ENCODE results near the gene SLC46A1. TPM values are rescaled to one million over a fixed set of nuclear protein-coding genes. Genes with fewer than 3 reads are reported as not detected.

SLC46A1 gene
- total and polyA plus RNA-seq, 2 of the 8 experiments (the other 6 are each of a cell fraction or from before 2014, with no cell fraction given): 5.3 to 8.7 TPM

GRCh38 chr17:28394337-28395116, 11.5 kb downstream of the SLC46A1 start (continued):
- TF ChIP-seq MAX (IDR thresholded peaks at IDR 0.05): no peak
- no peak for TF ChIP-seq BRCA1 (IDR thresholded peaks at IDR 0.05; ENCODE audit: low read depth, low read length)
- TF ChIP-seq GABPA (IDR thresholded peaks at IDR 0.05; ENCODE audit: borderline replicate concordance, insufficient read depth, low read length): no peak
